GM10847 (cell line): ENCODE data around the gene CCNG1.

Experiments
- POLR2A ChIP-seq: IDR thresholded peaks from 2 replicates; pipeline ENCODE4 v1.6.1; 2011; ENCODE audit not compliant: insufficient read length; ENCODE audit errors: extremely low read depth

CCNG1 gene

GRCh38 chr5:163437309-163438182 is at the start of gene CCNG1:
Gene CCNG1 (plus strand): TSS chr5:163437595. CDS start chr5:163439257, 1,662 bp downstream.
- peak; percentile 95 for TF ChIP-seq POLR2A

GRCh38 chr5:163395792-163396191 is 41.6 kb upstream of the CCNG1 start:
- no peak for TF ChIP-seq POLR2A

- TF ChIP-seq POLR2A, result no peak
These were observed 40.0 kb upstream of the CCNG1 start for GRCh38 chr5:163397354-163397753.

GRCh38 chr5:163399923-163400322 is 37.5 kb upstream of the CCNG1 start:
- TF ChIP-seq POLR2A, result no peak

- no peak for TF ChIP-seq POLR2A
These were observed 36.1 kb upstream of the CCNG1 start for GRCh38 chr5:163401271-163401670.

- TF ChIP-seq POLR2A, result no peak
These were observed 35.4 kb upstream of the CCNG1 start for GRCh38 chr5:163402007-163402406.

GRCh38 chr5:163404364-163405173 is 32.8 kb upstream of the CCNG1 start:
- TF ChIP-seq POLR2A, result no peak

- no peak for TF ChIP-seq POLR2A
These were observed 30.2 kb upstream of the CCNG1 start for GRCh38 chr5:163407034-163407655.

- no peak for TF ChIP-seq POLR2A
These were observed 29.0 kb upstream of the CCNG1 start for GRCh38 chr5:163408311-163408923.

GRCh38 chr5:163409384-163409783 is 28.0 kb upstream of the CCNG1 start:
- no peak for TF ChIP-seq POLR2A

- no peak for TF ChIP-seq POLR2A
These were observed 26.9 kb upstream of the CCNG1 start for GRCh38 chr5:163410505-163410904.

GRCh38 chr5:163424836-163425235 is 12.6 kb upstream of the CCNG1 start:
- no peak for TF ChIP-seq POLR2A

- no peak for TF ChIP-seq POLR2A
These were observed 4.9 kb upstream of the CCNG1 start for GRCh38 chr5:163432544-163432943.

GRCh38 chr5:163433271-163433670 is 4.1 kb upstream of the CCNG1 start:
- TF ChIP-seq POLR2A, result no peak

GRCh38 chr5:163434401-163434866 is 3.0 kb upstream of the CCNG1 start:
- TF ChIP-seq POLR2A, result no peak
